ENCODE measurements around the gene YIF1A. TPM values are rescaled to one million over a fixed set of nuclear protein-coding genes. Genes with fewer than 3 reads are reported as not detected.
A peak's percentile ranks its signal among the peaks of the same experiment; 100 is the strongest.
"Not testable (repeated sequence)": the region's sequence is repeated elsewhere in the genome, so short reads cannot be mapped to it uniquely, and the experiment has no call there.

Gene YIF1A
- total RNA-seq, 4 donors from 2014 or later, result 60.6 to 99.7 (median 72.3) TPM

- H3K4me3 ChIP-seq, result peak overlapping the region; percentile 18 to 63 (median 42)
- in situ Hi-C loops (cut with MboI; ENCODE audit: low pct_ligation_motif_present in 1 of 4, low pct_unique_long_range_greater_than_20kb in 1 of 4, low sequenced_read_pairs in 3 of 4), result no loop called here
- H3K4me1 ChIP-seq, result peaks cover 9 to 36% (median 25%) of the 10 kb centered on the region in 4 donors
- H3K27me3 ChIP-seq, result no peaks in the 10 kb centered on the region
- H3K27ac ChIP-seq, result peak overlapping the region; percentile 91 to 95 (median 94)
- no peaks in the 10 kb centered on the region for H3K9me3 ChIP-seq
- DNase-seq, result peak; percentile 99
- no peaks in the 10 kb centered on the region for H3K36me3 ChIP-seq
- intact Hi-C loops (cut with DNase I; ENCODE audit: low total_unique reads), result no loop called here
- peak; percentile 52 to 61 (median 52) for TF ChIP-seq POLR2AphosphoS5 (IDR thresholded peaks at IDR 0.05)
- TF ChIP-seq POLR2A (IDR thresholded peaks at IDR 0.05), result peak; percentile 19
- no peak for TF ChIP-seq EP300 (IDR thresholded peaks at IDR 0.05; ENCODE audit: low read depth)
- no peak for TF ChIP-seq CTCF (IDR thresholded peaks at IDR 0.05)
- 5% methylated on average over 49 of the region's 52 CpGs; no CpG with 5 or more reads in 1 of the 2 donors for WGBS, 2 donors (ENCODE audit: low coverage in 1 of 2)
Observed at GRCh38 chr11:66312549-66313320, 23.8 kb upstream of the YIF1A start.

- Histone ChIP-seq H3K27me3 (no peaks in the 10 kb centered on the region), H3K9me3 (no peaks in the 10 kb centered on the region), H3K4me3 (peak overlapping the region; percentile 18 to 63 (median 42)), H3K4me1 (peaks cover 7 to 31% (median 20%) of the 10 kb centered on the region in 4 donors), H3K27ac (peak overlapping the region; percentile 91 to 95 (median 94)), H3K36me3 (no peaks in the 10 kb centered on the region)
- intact Hi-C loops (cut with DNase I; ENCODE audit: low total_unique reads) (loop anchor here (2.0 kb wide), 1 partner anchor 17 kb away; no protein-coding TSS in a partner anchor), in situ Hi-C loops (cut with MboI; ENCODE audit: low pct_ligation_motif_present in 1 of 4, low pct_unique_long_range_greater_than_20kb in 1 of 4, low sequenced_read_pairs in 3 of 4) (no loop called here)
- 0% methylated on average over 5 to 44 of the region's 44 CpGs for WGBS, 2 donors (ENCODE audit: low coverage in 1 of 2)
- TF ChIP-seq CTCF (IDR thresholded peaks at IDR 0.05), result peak in 4 of 5 experiments; percentile 89 to 97 (median 93)
- TF ChIP-seq POLR2AphosphoS5 (IDR thresholded peaks at IDR 0.05), result peak; percentile 16 to 69 (median 56)
- TF ChIP-seq EP300 (IDR thresholded peaks at IDR 0.05; ENCODE audit: low read depth), result no peak
- peak; percentile 46 for TF ChIP-seq POLR2A (IDR thresholded peaks at IDR 0.05)
- DNase-seq, result peak; percentile 95
Observed at GRCh38 chr11:66311965-66312548, 23.1 kb upstream of the YIF1A start.

DNA sequence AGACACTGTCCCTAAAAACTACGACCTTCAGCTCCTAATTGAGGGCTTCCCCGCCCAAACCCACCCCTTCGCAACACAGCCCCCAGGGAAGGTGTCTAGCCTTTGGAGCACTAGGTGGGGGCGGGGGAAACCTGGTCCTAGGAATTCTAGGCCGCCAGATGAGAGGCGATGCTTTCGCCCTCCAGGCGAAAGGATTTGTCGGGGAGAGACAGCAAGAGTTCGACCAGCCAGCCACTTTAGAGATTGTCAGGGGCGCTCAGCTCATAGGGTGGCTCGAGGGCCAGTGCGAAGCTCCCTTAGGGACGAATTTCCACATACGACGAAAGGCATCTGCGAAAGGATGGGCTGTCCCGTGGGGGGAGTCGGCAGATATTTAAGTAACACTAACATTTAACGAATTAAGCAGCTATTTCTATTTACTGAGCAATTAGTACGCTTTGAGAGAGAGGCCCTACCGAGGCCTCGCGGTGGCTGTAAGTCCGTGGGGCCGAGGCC, 22.6 kb upstream of the YIF1A start:
- no peaks in the 10 kb centered on the region for H3K36me3 ChIP-seq
- peak overlapping the region; percentile 91 to 95 (median 94) for H3K27ac ChIP-seq
- in situ Hi-C loops (cut with MboI; ENCODE audit: low pct_ligation_motif_present in 1 of 4, low pct_unique_long_range_greater_than_20kb in 1 of 4, low sequenced_read_pairs in 3 of 4), result no loop called here
- peak overlapping the region in 3 of 4 donors; percentile 33 to 63 (median 50) for H3K4me3 ChIP-seq
- DNase-seq, result no peak
- intact Hi-C loops (cut with DNase I; ENCODE audit: low total_unique reads), result loop anchor here (2.0 kb wide), 1 partner anchor 17 kb away; no protein-coding TSS in a partner anchor
- no peaks in the 10 kb centered on the region for H3K9me3 ChIP-seq
- WGBS, 2 donors (ENCODE audit: low coverage in 1 of 2), result 34% methylated on average over 26 of the region's 26 CpGs; no CpG with 5 or more reads in 1 of the 2 donors
- TF ChIP-seq POLR2A (IDR thresholded peaks at IDR 0.05) (no peak), CTCF (IDR thresholded peaks at IDR 0.05) (peak in 1 of 5 experiments; percentile 87)
- no peaks in the 10 kb centered on the region for H3K27me3 ChIP-seq
- peaks cover 7 to 25% (median 17%) of the 10 kb centered on the region in 4 donors for H3K4me1 ChIP-seq

GRCh38 chr11:66310803-66311440, 22.0 kb upstream of the YIF1A start:
- H3K9me3 ChIP-seq; in situ Hi-C loops (cut with MboI; ENCODE audit: low pct_ligation_motif_present in 1 of 4, low pct_unique_long_range_greater_than_20kb in 1 of 4, low sequenced_read_pairs in 3 of 4); H3K4me3 ChIP-seq; DNase-seq; H3K36me3 ChIP-seq; H3K27me3 ChIP-seq: not testable (repeated sequence)
- WGBS, 2 donors (ENCODE audit: low coverage in 1 of 2), result 82% methylated on average over 12 to 18 of the region's 18 CpGs
- Histone ChIP-seq H3K27ac (peak overlapping the region in 2 of 4 donors; percentile 92 to 95), H3K4me1 (peaks cover 7 to 19% (median 14%) of the 10 kb centered on the region in 4 donors)
- intact Hi-C loops (cut with DNase I; ENCODE audit: low total_unique reads), result loop anchor here (2.0 kb wide), 1 partner anchor 18 kb away; no protein-coding TSS in a partner anchor

Data from transverse colon (tissue), 4 donors.